DOHH2 (cell line): Measurements from ENCODE around the gene TANC1.

Experiments
- CTCF ChIP-seq: fragments of 200-600 bp; sonication (generic); IDR thresholded peaks from one replicate; pipeline ENCODE4 v1.5.1; 2014; ENCODE audit warnings: antibody characterized with exemption, mild to moderate bottlenecking, low read depth, low read length; ENCODE audit not compliant: poor library complexity, severe bottlenecking
- EZH2phosphoT487 ChIP-seq: fragments of 200-600 bp; sonication (generic); IDR thresholded peaks from 2 replicates; pipeline ENCODE4 v1.6.1; 2017; ENCODE audit warnings: borderline replicate concordance, mild to moderate bottlenecking, antibody characterized with exemption, low read length, moderate library complexity, mixed read lengths

GRCh38 chr2:159252905-159253304 lies 284.5 kb downstream of the TANC1 start:
- TF ChIP-seq EZH2phosphoT487 (no peak), CTCF (no peak)
